Activated naive CD4-positive, alpha-beta T cell treated with anti-CD3 and anti-CD28 coated beads, Interleukin-2, amount 10 ng/mL, durations not matched to agents 7 days and 5 days (primary cell): ENCODE results near the gene WDR70.
"Not testable (repeated sequence)": the region's sequence is repeated elsewhere in the genome, so short reads cannot be mapped to it uniquely, and the experiment has no call there.

Experiments
- CTCF ChIA-PET: fragments of 350-600 bp; sonication (Branson Sonifier 250); formaldehyde crosslinking; loops from one replicate; lab custom pipeline; 2021; ENCODE audit warnings: antibody characterized with exemption; lab: Charles Lee
- DNase-seq: peaks from one replicate; pipeline ENCODE4 v3.0.0-alpha.2; 2020
- H3K27ac Mint-ChIP-seq: one replicate; pipeline ENCODE4 v1.8.0; 2021; ENCODE audit warnings: mild to moderate bottlenecking, moderate library complexity, mixed read lengths
- H3K27me3 Mint-ChIP-seq: one replicate; pipeline ENCODE4 v1.8.0; 2021; ENCODE audit warnings: mild to moderate bottlenecking, mixed read lengths
- H3K36me3 Mint-ChIP-seq: one replicate; pipeline ENCODE4 v1.8.0; 2021; ENCODE audit warnings: mixed read lengths
- H3K4me1 Mint-ChIP-seq: one replicate; pipeline ENCODE4 v1.8.0; 2021; ENCODE audit warnings: mixed read lengths
- H3K4me3 Mint-ChIP-seq: one replicate; pipeline ENCODE4 v1.8.0; 2021; ENCODE audit warnings: mild to moderate bottlenecking, moderate library complexity, mixed read lengths
- H3K9me3 Mint-ChIP-seq: one replicate; pipeline ENCODE4 v1.8.0; 2021; ENCODE audit warnings: mixed read lengths

The WDR70 gene

DNA sequence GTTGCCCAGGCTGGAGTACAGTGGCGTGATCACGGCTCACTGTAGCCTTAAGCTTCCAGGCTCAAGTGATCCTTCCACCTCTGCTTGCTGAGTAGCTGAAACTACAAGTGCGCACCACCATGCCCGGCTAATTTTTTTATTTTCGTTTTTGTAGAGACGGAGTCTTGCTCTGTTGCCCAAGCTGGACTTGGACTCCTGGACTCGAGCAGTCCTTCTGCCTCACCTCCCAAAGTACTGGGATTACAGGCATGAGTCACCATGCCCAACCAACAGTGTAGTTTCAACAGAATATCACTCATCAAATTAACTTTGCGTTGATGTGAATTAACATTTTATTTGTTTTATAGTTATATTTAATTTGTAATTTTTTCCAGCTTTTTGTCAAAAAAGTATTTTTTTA, 45.3 kb downstream of the WDR70 start:
- DNase-seq: no peak
- Mint-ChIP-seq H3K36me3 (peaks cover 2% of the 10 kb centered on the region), H3K27ac (no peak overlapping the region), H3K9me3 (no peaks in the 10 kb centered on the region), H3K27me3 (no peaks in the 10 kb centered on the region), H3K4me3 (no peak overlapping the region), H3K4me1 (no peaks in the 10 kb centered on the region)
- CTCF ChIA-PET: interaction anchor here (0.5 to 1.6 kb wide), 2 partner anchors 11 to 79 kb away, joined by 3 to 6 read pairs; no protein-coding TSS in a partner anchor

DNA sequence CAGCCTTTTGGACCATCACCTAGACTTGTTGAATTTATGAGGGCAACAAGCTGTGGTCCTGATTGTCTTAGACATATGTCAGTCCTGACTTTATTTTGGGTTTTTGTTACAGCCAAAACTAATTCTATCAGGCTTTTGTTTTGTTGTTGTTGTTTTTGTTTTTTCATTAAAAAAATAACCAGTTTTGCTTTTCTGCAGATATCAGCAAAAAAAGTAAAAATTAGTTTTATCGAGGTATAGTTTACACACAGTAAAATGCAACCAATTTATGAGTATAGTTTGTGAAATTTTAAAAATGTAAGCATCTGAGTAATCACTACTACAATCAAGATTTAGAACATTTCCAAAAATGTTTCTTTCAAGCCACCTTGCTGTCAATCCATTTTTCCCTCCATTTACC, 48.9 kb downstream of the WDR70 start:
- Mint-ChIP-seq H3K36me3 (peaks cover 2% of the 10 kb centered on the region), H3K27me3 (no peaks in the 10 kb centered on the region), H3K4me3 (no peak overlapping the region), H3K9me3 (no peaks in the 10 kb centered on the region), H3K4me1 (no peaks in the 10 kb centered on the region), H3K27ac (no peak overlapping the region)
- no peak for DNase-seq
- CTCF ChIA-PET: no interaction called here

DNA sequence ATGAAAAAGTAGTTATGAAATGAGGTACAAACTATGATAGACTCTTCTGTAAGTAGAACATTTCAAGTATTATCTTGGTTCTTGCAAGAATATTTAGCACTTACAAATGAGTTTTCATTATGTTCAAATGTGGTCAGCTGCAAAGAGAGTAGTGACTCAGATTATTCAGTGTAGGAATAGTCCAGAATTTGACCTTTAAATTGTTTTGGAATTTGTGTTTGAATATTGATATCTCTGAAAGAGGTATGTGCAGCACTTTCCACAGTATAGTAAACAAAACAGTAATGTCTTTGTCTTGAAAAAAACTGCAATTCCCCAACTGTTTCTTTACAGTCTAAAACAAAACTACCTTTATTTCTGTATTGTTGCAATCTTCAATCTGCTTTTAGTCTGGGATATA, 56.1 kb downstream of the WDR70 start:
- no peaks in the 10 kb centered on the region for H3K4me1 Mint-ChIP-seq
- DNase-seq: no peak
- no peak overlapping the region for H3K4me3 Mint-ChIP-seq
- peaks cover 6% of the 10 kb centered on the region for H3K36me3 Mint-ChIP-seq
- H3K9me3 Mint-ChIP-seq: no peaks in the 10 kb centered on the region
- no peak overlapping the region for H3K27ac Mint-ChIP-seq
- H3K27me3 Mint-ChIP-seq: no peaks in the 10 kb centered on the region
- CTCF ChIA-PET: no interaction called here

DNA sequence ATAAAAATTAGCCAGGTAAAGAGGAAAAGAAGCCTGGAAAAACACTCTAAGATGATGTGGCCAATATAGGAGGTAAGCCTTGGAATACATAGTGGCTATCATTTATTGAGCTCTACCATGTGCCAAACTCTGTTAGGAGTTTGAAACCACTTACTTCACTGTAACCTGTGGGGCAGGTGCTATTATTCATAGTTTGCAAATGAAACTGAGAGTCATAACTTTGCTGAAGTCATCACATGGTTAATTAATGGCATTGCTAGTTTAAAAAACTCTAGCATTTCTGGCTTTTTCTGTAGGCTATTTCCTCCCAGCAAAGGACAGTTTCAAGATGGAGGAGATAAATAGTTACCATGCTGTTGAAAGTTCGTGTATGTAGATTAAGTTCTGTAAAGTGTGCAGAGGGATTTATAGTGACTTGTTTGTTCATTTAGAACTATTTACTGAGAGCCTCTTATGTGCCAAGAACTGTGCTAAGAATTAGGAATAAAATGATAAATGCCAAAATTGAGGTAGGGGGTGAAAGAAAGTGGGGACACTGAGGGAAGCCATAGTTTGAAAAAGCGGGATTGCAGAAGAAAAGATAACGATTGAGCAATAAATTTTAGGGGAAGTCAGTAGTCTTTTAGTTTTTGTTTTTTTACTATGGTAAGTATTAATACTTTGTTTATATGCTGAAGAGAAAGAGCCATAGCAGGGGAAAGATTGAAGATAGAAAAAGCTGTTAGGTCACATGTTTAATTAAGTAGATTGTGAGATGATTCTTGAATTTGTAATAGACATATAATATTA, 57.2 kb downstream of the WDR70 start:
- H3K4me3 Mint-ChIP-seq: no peak overlapping the region
- no peaks in the 10 kb centered on the region for H3K27me3 Mint-ChIP-seq
- DNase-seq: no peak
- CTCF ChIA-PET: no interaction called here
- no peaks in the 10 kb centered on the region for H3K4me1 Mint-ChIP-seq
- H3K9me3 Mint-ChIP-seq: no peaks in the 10 kb centered on the region
- no peak overlapping the region for H3K27ac Mint-ChIP-seq
- peaks cover 7% of the 10 kb centered on the region for H3K36me3 Mint-ChIP-seq

DNA sequence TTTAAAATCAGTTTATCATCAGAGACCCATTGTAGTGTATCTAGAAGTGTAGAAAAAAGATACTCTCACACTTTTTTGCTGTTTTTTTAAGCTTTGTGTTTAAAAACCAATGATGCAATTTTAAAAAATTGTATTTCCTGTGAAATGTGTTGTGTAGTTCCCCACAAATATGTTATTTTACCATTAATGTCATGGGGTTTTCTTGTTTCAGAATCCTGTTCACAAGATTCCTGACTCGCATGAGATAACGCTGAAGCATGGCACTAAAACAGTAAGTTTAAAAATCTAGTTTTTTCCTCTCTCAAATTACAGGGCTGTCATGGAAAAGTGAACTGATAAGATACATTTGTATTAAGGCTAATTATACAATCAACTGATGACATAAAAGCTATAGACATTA, 58.6 kb downstream of the WDR70 start:
- CTCF ChIA-PET: interaction anchor here (0.7 kb wide), 1 partner anchor 11 kb away, joined by 3 read pairs; no protein-coding TSS in a partner anchor
- Mint-ChIP-seq H3K27ac (no peak overlapping the region), H3K9me3 (no peaks in the 10 kb centered on the region), H3K36me3 (peaks cover 7% of the 10 kb centered on the region), H3K27me3 (no peaks in the 10 kb centered on the region), H3K4me1 (no peaks in the 10 kb centered on the region), H3K4me3 (no peak overlapping the region)
- no peak for DNase-seq

DNA sequence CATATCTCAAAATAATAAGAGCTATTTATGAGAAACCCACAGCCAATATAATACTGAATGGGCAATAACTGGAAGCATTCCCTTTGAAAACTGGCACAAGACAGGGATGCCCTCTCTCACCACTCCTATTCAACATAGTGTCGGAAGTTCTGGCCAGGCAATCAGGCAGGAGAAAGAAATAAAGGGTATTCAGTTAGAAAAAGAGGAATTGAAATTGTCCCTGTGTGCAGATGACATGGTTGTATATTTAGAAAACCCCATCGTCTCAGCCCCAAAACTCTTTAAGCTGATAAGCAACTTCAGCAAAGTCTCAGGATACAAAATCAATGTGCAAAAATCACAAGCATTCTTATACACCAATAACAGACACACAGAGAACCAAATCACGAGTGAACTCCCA, 66.7 kb downstream of the WDR70 start:
- CTCF ChIA-PET: not testable (repeated sequence)

DNA sequence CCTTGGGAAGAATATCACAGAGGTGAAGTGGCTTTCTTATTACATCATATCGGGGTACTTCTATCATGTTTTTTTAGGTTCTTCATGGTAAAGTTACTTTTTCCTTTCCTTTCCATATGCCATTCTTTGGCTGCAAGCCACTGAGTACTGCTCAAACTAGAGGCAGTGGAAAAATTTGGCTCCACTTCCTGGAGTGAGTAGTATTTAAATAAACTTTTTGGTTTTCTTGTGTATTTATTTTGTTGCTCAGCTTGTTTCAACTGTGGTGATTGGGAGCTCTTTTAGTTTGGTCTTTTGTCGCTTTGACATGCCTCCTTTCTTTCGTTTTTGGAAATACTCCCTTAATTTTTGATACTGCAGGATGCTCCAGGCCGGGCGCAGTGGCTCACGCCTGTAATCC, 69.8 kb downstream of the WDR70 start:
- H3K4me3 Mint-ChIP-seq: no peak overlapping the region
- H3K27me3 Mint-ChIP-seq: no peaks in the 10 kb centered on the region
- H3K9me3 Mint-ChIP-seq: peaks cover 11% of the 10 kb centered on the region
- no peak for DNase-seq
- no peak overlapping the region for H3K27ac Mint-ChIP-seq
- no peaks in the 10 kb centered on the region for H3K4me1 Mint-ChIP-seq
- CTCF ChIA-PET: no interaction called here
- peaks cover 50% of the 10 kb centered on the region for H3K36me3 Mint-ChIP-seq

More for the DNA sequence above, 66.7 kb downstream of the WDR70 start:
- H3K27ac Mint-ChIP-seq, H3K27me3 Mint-ChIP-seq, H3K4me3 Mint-ChIP-seq, H3K9me3 Mint-ChIP-seq, H3K4me1 Mint-ChIP-seq, DNase-seq: not testable (repeated sequence)
- H3K36me3 Mint-ChIP-seq: peaks cover 36% of the 10 kb centered on the region

DNA sequence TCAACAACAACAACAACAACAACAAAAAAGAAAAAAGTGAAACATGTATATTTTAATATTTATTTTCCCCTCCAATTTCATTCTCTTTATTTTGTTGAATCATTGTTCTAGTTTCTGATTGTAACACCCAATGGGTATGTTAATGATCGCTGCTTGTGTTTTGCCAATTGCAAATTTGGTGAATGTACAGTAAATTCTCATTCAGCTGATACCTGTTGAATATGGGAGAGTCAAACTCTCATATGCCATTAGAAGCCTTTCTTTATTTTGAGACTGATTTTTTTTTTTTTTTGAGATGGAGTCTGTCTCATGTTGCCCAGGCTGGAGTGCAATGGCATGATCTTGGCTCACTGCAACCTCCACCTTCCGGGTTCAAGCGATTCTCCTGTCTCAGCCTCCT, 72.9 kb downstream of the WDR70 start:
- H3K27ac Mint-ChIP-seq, H3K4me3 Mint-ChIP-seq, CTCF ChIA-PET, H3K4me1 Mint-ChIP-seq, DNase-seq, H3K27me3 Mint-ChIP-seq: not testable (repeated sequence)
- peaks cover 11% of the 10 kb centered on the region for H3K9me3 Mint-ChIP-seq
- H3K36me3 Mint-ChIP-seq: peaks cover 26% of the 10 kb centered on the region

DNA sequence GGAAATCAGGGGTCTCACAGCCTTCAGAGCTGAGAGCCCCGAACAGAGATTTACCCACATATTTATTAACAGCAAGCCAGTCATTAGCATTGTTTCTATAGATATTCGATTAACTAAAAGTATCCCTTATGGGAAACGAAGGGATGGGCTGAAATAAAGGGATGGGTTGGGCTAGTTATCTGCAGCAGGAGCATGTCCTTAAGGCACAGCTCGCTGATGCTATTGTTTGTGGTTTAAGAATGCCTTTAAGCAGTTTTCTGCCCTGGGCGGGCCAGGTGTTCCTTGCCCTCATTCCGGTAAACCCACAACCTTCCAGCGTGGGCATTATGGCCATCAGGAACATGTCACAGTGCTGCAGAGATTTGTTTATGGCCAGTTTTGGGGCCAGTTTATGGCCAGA, 74.1 kb downstream of the WDR70 start:
- H3K4me1 Mint-ChIP-seq, CTCF ChIA-PET, DNase-seq, H3K27ac Mint-ChIP-seq, H3K4me3 Mint-ChIP-seq, H3K27me3 Mint-ChIP-seq, H3K9me3 Mint-ChIP-seq: not testable (repeated sequence)
- H3K36me3 Mint-ChIP-seq: peaks cover 24% of the 10 kb centered on the region

DNA sequence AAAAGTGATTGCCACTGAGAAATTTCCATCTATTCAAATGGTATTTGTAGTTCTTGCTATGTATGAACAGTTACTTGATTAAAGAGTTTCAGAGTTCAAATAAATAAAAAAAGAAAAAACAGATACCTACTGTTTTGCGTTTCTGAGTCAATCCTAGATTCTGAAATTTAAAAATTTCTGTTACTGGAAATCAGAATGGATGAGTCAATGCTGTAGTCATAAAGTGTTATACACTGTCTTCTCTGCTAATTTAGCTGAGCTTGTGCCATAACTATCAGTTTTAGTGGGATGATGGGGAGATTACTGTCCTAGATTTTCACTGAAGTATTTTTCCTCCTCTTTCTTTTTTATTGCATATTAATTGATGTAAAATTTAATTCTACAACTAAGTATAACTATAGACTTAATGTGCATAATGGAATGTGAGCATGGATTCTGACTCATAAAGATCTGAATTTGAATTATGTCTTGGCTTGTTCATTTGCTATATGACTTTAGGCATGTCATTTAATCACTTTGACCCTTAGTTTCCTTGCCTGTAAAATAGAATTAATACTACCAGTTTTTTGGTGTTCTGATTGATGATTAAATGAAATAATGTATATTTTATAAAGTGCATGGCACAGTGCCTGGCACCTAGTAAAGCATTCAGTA, 75.4 kb downstream of the WDR70 start:
- H3K4me3 Mint-ChIP-seq, H3K27me3 Mint-ChIP-seq, H3K27ac Mint-ChIP-seq, H3K4me1 Mint-ChIP-seq, DNase-seq, CTCF ChIA-PET, H3K9me3 Mint-ChIP-seq: not testable (repeated sequence)
- H3K36me3 Mint-ChIP-seq: peaks cover 24% of the 10 kb centered on the region

DNA sequence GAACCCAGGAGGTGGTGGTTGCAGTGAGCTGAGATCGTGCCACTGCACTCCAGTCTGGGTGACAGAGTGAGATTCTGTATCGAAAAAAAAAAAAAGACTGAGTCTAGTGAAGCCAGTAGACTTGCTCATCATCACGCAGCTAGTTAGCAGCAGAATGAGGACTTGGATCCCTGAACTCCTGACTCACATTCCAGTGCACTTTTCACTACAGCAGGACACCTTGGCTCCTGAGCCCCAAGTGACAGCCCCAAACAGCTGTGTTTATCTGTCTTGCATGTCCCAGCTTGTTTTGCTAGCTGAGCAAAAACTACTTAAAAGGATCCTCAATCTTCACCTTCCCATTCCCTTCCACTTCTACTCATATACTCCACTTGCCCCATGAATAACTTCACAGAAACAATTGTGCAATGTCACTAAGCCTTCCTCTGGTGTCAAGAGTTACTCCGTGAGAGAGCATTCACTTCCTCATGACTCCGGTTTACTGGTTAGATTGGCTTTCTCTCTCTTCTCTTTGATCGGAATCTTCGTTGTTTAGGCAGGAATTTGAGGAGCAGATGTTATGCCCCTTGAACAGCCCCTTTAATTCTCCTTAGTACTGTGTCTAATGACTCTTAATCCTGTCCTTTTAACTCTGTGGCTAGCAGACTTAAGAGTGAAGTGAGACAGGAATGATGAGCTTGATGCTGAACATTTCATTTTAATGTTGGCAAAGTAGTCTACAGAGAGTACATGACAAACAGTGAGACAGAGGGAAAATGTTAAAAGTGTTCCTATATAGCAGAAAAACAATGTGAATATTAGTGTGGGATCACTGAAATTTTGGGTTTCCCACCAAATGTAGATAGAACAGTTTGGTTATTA, 84.3 kb downstream of the WDR70 start:
- not testable (repeated sequence) for H3K27me3 Mint-ChIP-seq, DNase-seq, H3K9me3 Mint-ChIP-seq, H3K27ac Mint-ChIP-seq, H3K4me1 Mint-ChIP-seq, H3K4me3 Mint-ChIP-seq
- peaks cover 12% of the 10 kb centered on the region for H3K36me3 Mint-ChIP-seq
- CTCF ChIA-PET: interaction anchor here (0.7 kb wide), 1 partner anchor 113 kb away, joined by 3 read pairs; no protein-coding TSS in a partner anchor

DNA sequence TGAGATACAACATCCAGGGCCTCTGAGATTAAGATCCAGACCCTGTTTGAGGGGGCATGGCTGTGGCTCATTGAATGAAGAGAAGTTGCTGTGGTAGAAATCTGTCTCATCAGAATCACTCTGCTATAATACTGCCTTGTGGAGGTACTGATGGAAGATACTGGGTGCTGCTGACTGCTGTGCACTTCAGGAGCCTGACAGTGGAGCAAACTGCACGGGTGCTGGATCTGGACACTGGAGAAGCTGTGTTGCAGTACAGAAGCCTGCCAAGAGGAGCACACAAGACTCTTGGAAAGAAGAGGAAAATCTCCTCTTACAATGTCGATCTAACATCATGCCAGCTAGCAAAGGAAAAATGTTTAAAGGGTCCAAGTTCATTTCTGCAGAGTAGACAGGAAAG, 85.5 kb downstream of the WDR70 start:
- H3K9me3 Mint-ChIP-seq, H3K27ac Mint-ChIP-seq, CTCF ChIA-PET, H3K4me3 Mint-ChIP-seq, DNase-seq, H3K27me3 Mint-ChIP-seq, H3K4me1 Mint-ChIP-seq: not testable (repeated sequence)
- peaks cover 12% of the 10 kb centered on the region for H3K36me3 Mint-ChIP-seq

DNA sequence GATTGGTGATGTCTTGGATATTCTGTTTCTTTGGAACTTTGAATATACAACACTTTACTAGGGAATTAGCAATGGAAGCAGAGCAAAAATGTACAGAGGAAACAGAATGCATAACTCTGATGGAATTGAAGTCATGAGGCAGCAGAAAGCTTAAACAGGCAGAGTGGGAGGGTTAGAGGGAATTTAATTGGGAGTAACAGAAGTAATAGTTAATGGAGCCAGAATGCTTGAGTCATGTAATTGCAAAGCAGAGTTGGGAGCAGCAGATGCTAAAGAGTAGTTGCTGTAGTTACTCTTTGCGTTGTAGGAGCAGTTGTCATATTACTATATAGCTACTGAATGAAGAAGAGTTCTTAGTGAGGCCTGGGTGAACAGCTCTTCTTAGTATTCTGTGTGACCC, 90.3 kb downstream of the WDR70 start:
- H3K27me3 Mint-ChIP-seq, H3K9me3 Mint-ChIP-seq, H3K36me3 Mint-ChIP-seq, H3K4me3 Mint-ChIP-seq, CTCF ChIA-PET, H3K27ac Mint-ChIP-seq, DNase-seq, H3K4me1 Mint-ChIP-seq: not testable (repeated sequence)

DNA sequence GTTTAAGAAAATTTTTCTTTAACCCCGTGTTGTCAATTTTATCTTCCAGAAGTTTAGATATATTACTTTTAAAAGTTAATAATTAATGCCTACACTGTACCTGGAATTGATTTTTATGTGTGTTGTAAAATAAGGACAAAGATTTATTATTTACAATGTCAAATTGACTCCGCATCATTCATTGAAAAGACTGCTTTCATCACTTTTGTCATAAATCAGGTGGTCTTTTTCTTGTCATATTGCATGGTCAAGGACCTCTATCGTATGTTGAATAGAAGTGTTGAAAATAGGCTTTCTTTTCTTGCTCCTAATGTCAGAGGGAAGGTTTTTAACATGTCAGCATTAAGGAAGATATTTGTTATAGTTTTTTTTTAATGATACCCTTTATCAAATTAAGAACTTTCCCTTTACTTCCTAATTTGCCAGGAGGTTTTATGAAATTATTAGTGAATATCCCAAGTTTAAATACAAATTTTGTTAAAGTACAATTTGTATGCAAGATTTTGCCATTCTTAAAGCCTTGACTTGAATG, 92.6 kb downstream of the WDR70 start:
- Mint-ChIP-seq H3K27me3 (no peaks in the 10 kb centered on the region), H3K9me3 (peaks cover 8% of the 10 kb centered on the region), H3K27ac (no peak overlapping the region), H3K36me3 (peaks cover 7% of the 10 kb centered on the region), H3K4me3 (no peak overlapping the region), H3K4me1 (no peaks in the 10 kb centered on the region)
- CTCF ChIA-PET: no interaction called here
- DNase-seq: no peak
